Measurements from ENCODE around the gene BBS1. TPM values are rescaled to one million over a fixed set of nuclear protein-coding genes. Genes with fewer than 3 reads are reported as not detected.

BBS1 gene
- total RNA-seq, 1 donor from 2014 or later, result 54.7 TPM

Other genes with a start within 250 kb of the BBS1 start
- gene RAB1B, start 242.0 kb upstream of the BBS1 start, total RNA-seq, result 114 and 116 TPM in 2 replicates
- 44.6 and 46.0 TPM in 2 replicates for gene CNIH2, start 232.5 kb upstream of the BBS1 start, total RNA-seq
- 59.4 and 60.9 TPM in 2 replicates for gene YIF1A, start 221.5 kb upstream of the BBS1 start, total RNA-seq
- gene TMEM151A, start 218.7 kb upstream of the BBS1 start, total RNA-seq, result 0.57 and 1.0 TPM in 2 replicates
- 4.2 and 4.8 TPM in 2 replicates for gene CD248, start 193.6 kb upstream of the BBS1 start, total RNA-seq
- 3.7 and 4.3 TPM in 2 replicates for gene RIN1, start 174.2 kb upstream of the BBS1 start, total RNA-seq
- gene BRMS1, start 165.5 kb upstream of the BBS1 start, total RNA-seq, result 40.2 and 49.0 TPM in 2 replicates
- gene B4GAT1, start 163.0 kb upstream of the BBS1 start, total RNA-seq, result 43.3 and 43.8 TPM in 2 replicates
- 38.7 and 39.5 TPM in 2 replicates for gene SLC29A2, start 138.9 kb upstream of the BBS1 start, total RNA-seq
- 0.14 and 0.63 TPM in 2 replicates for gene NPAS4, start 89.6 kb upstream of the BBS1 start, total RNA-seq
- gene MRPL11, start 71.8 kb upstream of the BBS1 start, total RNA-seq, result 91.4 and 92.7 TPM in 2 replicates
- 13.3 and 13.6 TPM in 2 replicates for gene PELI3, start 43.7 kb upstream of the BBS1 start, total RNA-seq
- gene DPP3, start 30.2 kb upstream of the BBS1 start, total RNA-seq, result 66.8 and 68.9 TPM in 2 replicates
- gene ZDHHC24, start 35.4 kb downstream of the BBS1 start, total RNA-seq, result 7.3 and 7.7 TPM in 2 replicates
- 0.16 and 0.35 TPM in 2 replicates for gene ACTN3, start 36.3 kb downstream of the BBS1 start, total RNA-seq
- gene CTSF, start 58.0 kb downstream of the BBS1 start, total RNA-seq, result not detected in 2 replicates
- gene CCDC87, start 82.4 kb downstream of the BBS1 start, total RNA-seq, result 0.93 and 1.1 TPM in 2 replicates
- gene CCS, start 82.5 kb downstream of the BBS1 start, total RNA-seq, result 47.2 and 49.8 TPM in 2 replicates
- 157 and 160 TPM in 2 replicates for gene RBM14, start 106.0 kb downstream of the BBS1 start, total RNA-seq
- 268 and 269 TPM in 2 replicates for gene RBM4, start 128.1 kb downstream of the BBS1 start, total RNA-seq
- gene RBM4B, start 167.3 kb downstream of the BBS1 start, total RNA-seq, result 57.0 and 61.9 TPM in 2 replicates
- 34.1 and 43.6 TPM in 2 replicates for gene SPTBN2, start 218.6 kb downstream of the BBS1 start, total RNA-seq

All from neural crest cell (in vitro differentiated cells).